Astrocyte of the hippocampus (primary cell): ENCODE data around the gene BMAL2.

ENCODE experiments used
- DNase-seq: peaks from one replicate; pipeline ENCODE4 v3.0.0; 2011; ENCODE audit warnings: low read depth, low spot score

The BMAL2 gene

GRCh38 chr12:27332714-27333402 lies at the start of gene BMAL2:
BMAL2 (plus strand) TSS chr12:27332836; CDS start chr12:27333073, 237 bp downstream.
- peak; percentile 85 for DNase-seq

GRCh38 chr12:27284021-27284420 lies 48.6 kb upstream of the BMAL2 start:
- DNase-seq: no peak

- peak; percentile 81 for DNase-seq
Observed at GRCh38 chr12:27284751-27285150, 47.9 kb upstream of the BMAL2 start.

GRCh38 chr12:27285403-27285802 lies 47.2 kb upstream of the BMAL2 start:
- DNase-seq: peak; percentile 37

- no peak for DNase-seq
Observed at GRCh38 chr12:27289414-27289813, 43.2 kb upstream of the BMAL2 start.

- no peak for DNase-seq
Observed at GRCh38 chr12:27290501-27291168, 42.0 kb upstream of the BMAL2 start.

GRCh38 chr12:27291862-27292261 lies 40.8 kb upstream of the BMAL2 start:
- no peak for DNase-seq

GRCh38 chr12:27292718-27293117 lies 39.9 kb upstream of the BMAL2 start:
- DNase-seq: no peak

GRCh38 chr12:27293463-27293862 lies 39.2 kb upstream of the BMAL2 start:
- DNase-seq: peak; percentile 58

GRCh38 chr12:27296674-27297073 lies 36.0 kb upstream of the BMAL2 start:
- no peak for DNase-seq

GRCh38 chr12:27297566-27297965 lies 35.1 kb upstream of the BMAL2 start:
- no peak for DNase-seq

- no peak for DNase-seq
Observed at GRCh38 chr12:27299102-27299501, 33.5 kb upstream of the BMAL2 start.

GRCh38 chr12:27300226-27300625 lies 32.4 kb upstream of the BMAL2 start:
- no peak for DNase-seq

- no peak for DNase-seq
Observed at GRCh38 chr12:27303139-27304111, 29.2 kb upstream of the BMAL2 start.

GRCh38 chr12:27304856-27305255 lies 27.8 kb upstream of the BMAL2 start:
- DNase-seq: no peak

GRCh38 chr12:27305673-27306456 lies 26.8 kb upstream of the BMAL2 start:
- peak; percentile 38 for DNase-seq

- no peak for DNase-seq
Observed at GRCh38 chr12:27309293-27309994, 23.2 kb upstream of the BMAL2 start.

GRCh38 chr12:27309995-27310315 lies 22.7 kb upstream of the BMAL2 start:
- DNase-seq: no peak

GRCh38 chr12:27316947-27317346 lies 15.7 kb upstream of the BMAL2 start:
- no peak for DNase-seq

- DNase-seq: peak; percentile 45
Observed at GRCh38 chr12:27319409-27319808, 13.2 kb upstream of the BMAL2 start.

- DNase-seq: no peak
Observed at GRCh38 chr12:27319848-27320247, 12.8 kb upstream of the BMAL2 start.
